Measurements from ENCODE around the gene HUS1B.

HUS1B gene

DNA sequence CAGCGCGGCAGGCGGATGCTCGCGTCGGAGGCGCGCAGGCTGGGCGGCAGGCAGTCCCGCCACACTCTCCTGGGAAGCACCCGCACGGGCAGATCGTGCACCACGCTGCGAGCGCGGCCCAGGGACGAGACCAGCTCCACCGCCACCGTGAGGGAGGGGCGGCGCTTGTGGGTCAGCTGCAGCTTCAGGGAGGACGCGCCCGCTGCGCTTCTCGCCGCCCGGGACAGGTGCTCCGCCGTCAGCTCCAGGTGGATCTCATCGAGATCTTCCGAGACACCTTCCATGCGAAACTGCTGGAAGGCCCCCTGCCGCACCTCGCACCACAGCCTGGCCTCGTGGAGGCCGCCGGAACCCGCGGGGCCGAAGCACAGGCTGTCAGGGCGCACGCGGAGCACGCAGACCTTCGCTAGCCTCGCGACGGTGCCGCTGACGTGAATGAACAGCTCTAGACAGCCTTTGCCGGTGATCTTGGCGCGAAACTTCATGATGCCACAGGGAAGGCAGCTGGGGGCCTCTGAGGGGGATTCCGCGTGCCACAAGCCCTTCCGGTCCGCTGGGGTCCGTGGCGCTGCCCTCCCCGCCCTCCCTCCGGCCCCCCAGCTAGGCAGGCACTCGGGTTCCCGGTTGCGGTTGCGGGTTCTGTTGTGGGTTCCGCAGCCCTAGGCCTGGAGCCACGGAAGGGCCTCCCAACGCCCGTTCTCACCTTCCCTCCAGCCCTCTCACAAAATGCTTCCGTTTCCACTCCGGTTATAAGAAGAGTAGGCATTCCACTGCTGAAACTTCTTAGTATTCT is at the start of gene HUS1B:
TSS of gene HUS1B (minus strand) at position 641 of the 793 bp plus-strand sequence. CDS start at position 485, 156 bp downstream.
- TF ChIP-seq TCF4 (CRISPR knock-in tag; IDR thresholded peaks at IDR 0.05; ENCODE audit: borderline replicate concordance) = no peak
- TF ChIP-seq ZC3H10 (CRISPR knock-in tag; IDR thresholded peaks at IDR 0.05) = no peak
- TF ChIP-seq CSDC2 (CRISPR knock-in tag; IDR thresholded peaks at IDR 0.05) = no peak
- TF ChIP-seq ARNTL (CRISPR knock-in tag; IDR thresholded peaks at IDR 0.05; ENCODE audit: borderline replicate concordance, low read depth) = no peak
- no peak for ATAC-seq

DNA sequence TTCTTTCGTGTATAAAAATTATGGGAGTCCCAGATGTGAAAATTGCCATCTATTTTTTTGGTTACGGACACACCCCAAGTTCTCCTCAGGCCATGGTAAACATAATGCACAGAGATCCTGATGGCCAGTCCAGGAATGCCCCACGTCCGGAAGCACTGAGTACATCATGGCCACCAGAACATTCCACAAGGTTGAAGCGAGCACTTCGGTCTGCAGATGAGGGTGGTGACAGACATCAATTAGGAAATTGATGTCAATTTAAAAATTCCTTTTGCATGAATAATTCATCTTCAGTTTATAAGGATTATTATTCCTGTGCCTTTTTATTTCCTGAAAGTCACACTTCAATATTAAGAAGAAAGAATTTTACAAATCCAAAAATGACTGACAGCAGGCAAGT is 49.2 kb upstream of the HUS1B start:
- no peak for ATAC-seq
- TF ChIP-seq ZC3H10 (CRISPR knock-in tag; IDR thresholded peaks at IDR 0.05) = no peak
- TF ChIP-seq ISL1 (CRISPR knock-in tag; IDR thresholded peaks at IDR 0.05) = no peak
- no peak for TF ChIP-seq PPARA (CRISPR knock-in tag; IDR thresholded peaks at IDR 0.05; ENCODE audit: borderline replicate concordance)
- no peak for TF ChIP-seq ZNF70 (CRISPR knock-in tag; IDR thresholded peaks at IDR 0.05)
- no peak for TF ChIP-seq PATZ1 (CRISPR knock-in tag; IDR thresholded peaks at IDR 0.05; ENCODE audit: borderline replicate concordance)
- TF ChIP-seq, protein P1, sequence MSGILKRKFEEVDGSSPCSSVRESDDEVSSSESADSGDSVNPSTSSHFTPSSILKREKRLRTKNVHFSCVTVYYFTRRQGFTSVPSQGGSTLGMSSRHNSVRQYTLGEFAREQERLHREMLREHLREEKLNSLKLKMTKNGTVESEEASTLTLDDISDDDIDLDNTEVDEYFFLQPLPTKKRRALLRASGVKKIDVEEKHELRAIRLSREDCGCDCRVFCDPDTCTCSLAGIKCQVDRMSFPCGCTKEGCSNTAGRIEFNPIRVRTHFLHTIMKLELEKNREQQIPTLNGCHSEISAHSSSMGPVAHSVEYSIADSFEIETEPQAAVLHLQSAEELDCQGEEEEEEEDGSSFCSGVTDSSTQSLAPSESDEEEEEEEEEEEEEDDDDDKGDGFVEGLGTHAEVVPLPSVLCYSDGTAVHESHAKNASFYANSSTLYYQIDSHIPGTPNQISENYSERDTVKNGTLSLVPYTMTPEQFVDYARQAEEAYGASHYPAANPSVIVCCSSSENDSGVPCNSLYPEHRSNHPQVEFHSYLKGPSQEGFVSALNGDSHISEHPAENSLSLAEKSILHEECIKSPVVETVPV (CRISPR knock-in tag; IDR thresholded peaks at IDR 0.05) = no peak
- TF ChIP-seq ESRRG (CRISPR knock-in tag; IDR thresholded peaks at IDR 0.05) = no peak
- TF ChIP-seq, protein P2, sequence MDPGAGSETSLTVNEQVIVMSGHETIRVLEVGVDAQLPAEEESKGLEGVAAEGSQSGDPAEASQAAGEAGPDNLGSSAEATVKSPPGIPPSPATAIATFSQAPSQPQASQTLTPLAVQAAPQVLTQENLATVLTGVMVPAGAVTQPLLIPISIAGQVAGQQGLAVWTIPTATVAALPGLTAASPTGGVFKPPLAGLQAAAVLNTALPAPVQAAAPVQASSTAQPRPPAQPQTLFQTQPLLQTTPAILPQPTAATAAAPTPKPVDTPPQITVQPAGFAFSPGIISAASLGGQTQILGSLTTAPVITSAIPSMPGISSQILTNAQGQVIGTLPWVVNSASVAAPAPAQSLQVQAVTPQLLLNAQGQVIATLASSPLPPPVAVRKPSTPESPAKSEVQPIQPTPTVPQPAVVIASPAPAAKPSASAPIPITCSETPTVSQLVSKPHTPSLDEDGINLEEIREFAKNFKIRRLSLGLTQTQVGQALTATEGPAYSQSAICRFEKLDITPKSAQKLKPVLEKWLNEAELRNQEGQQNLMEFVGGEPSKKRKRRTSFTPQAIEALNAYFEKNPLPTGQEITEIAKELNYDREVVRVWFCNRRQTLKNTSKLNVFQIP (CRISPR knock-in tag; IDR thresholded peaks at IDR 0.05; ENCODE audit: borderline replicate concordance, low read depth) = no peak
- no peak for TF ChIP-seq SNAI2 (CRISPR knock-in tag; IDR thresholded peaks at IDR 0.05)
- TF ChIP-seq TCF4 (CRISPR knock-in tag; IDR thresholded peaks at IDR 0.05; ENCODE audit: borderline replicate concordance) = no peak
- TF ChIP-seq TOX (CRISPR knock-in tag; IDR thresholded peaks at IDR 0.05; ENCODE audit: borderline replicate concordance) = no peak
- no peak for TF ChIP-seq OSR1 (CRISPR knock-in tag; IDR thresholded peaks at IDR 0.05)

GRCh38 chr6:705047-705446 is 48.1 kb upstream of the HUS1B start:
- no peak for ATAC-seq
- TF ChIP-seq PATZ1 (CRISPR knock-in tag; IDR thresholded peaks at IDR 0.05; ENCODE audit: borderline replicate concordance) = no peak
- no peak for TF ChIP-seq CREB5 (CRISPR knock-in tag; IDR thresholded peaks at IDR 0.05; ENCODE audit: low read depth)
- no peak for TF ChIP-seq ZFP30 (CRISPR knock-in tag; IDR thresholded peaks at IDR 0.05)
- TF ChIP-seq ISL1 (CRISPR knock-in tag; IDR thresholded peaks at IDR 0.05) = no peak
- no peak for TF ChIP-seq TSHZ2 (CRISPR knock-in tag; IDR thresholded peaks at IDR 0.05)
- TF ChIP-seq CSDC2 (CRISPR knock-in tag; IDR thresholded peaks at IDR 0.05) = no peak
- TF ChIP-seq RARB (CRISPR knock-in tag; IDR thresholded peaks at IDR 0.05) = no peak
- TF ChIP-seq PPARA (CRISPR knock-in tag; IDR thresholded peaks at IDR 0.05; ENCODE audit: borderline replicate concordance) = no peak
- TF ChIP-seq ARNTL (CRISPR knock-in tag; IDR thresholded peaks at IDR 0.05; ENCODE audit: borderline replicate concordance, low read depth) = no peak
- no peak for TF ChIP-seq ZNF565 (CRISPR knock-in tag; conservative IDR thresholded peaks at IDR 0.05; ENCODE audit: low read depth)
- TF ChIP-seq, protein P2 (CRISPR knock-in tag; IDR thresholded peaks at IDR 0.05; ENCODE audit: borderline replicate concordance, low read depth) = no peak

All from SK-N-SH treated with all-trans-retinoic acid at 6 μM for 48 hours (cell line).